Naive thymus-derived CD4-positive, alpha-beta T cell (primary cell): ENCODE data around the gene PITX3. TPM values are rescaled to one million over a fixed set of nuclear protein-coding genes. Genes with fewer than 3 reads are reported as not detected.

ENCODE experiments used
- ATAC-seq: fragments of 150-1000 bp; cut with Tn5 transposase; 2 replicates; pipeline ENCODE4 v1.10.0; 2021; ENCODE audit warnings: mild to moderate bottlenecking, moderate library complexity
- CTCF ChIA-PET: fragments of 350-600 bp; sonication (Branson Sonifier 250); formaldehyde crosslinking; loops from one replicate; lab custom pipeline; 2021; ENCODE audit warnings: antibody characterized with exemption; lab: Charles Lee
- POLR2A ChIA-PET: fragments of 350-600 bp; sonication (Branson Sonifier 250); formaldehyde crosslinking; loops from one replicate; lab custom pipeline; 2021; ENCODE audit warnings: antibody characterized with exemption, inconsistent platforms; lab: Charles Lee
- DNase-seq, 9 donors: peaks; one replicate each; pipeline versions ENCODE4 v3.0.0 to v3.0.0-alpha.2; 2020 to 2022; ENCODE audit warnings: mixed read lengths in 1 of 9
- H3K27ac ChIP-seq: one replicate; pipeline ENCODE4 v1.7.0; 2013; ENCODE audit warnings: mild to moderate bottlenecking, low read depth, low read length, moderate library complexity
- H3K27me3 ChIP-seq, 2 donors: one replicate each; pipeline ENCODE4 v1.7.0; 2013; ENCODE audit warnings: low read length in 2 of 2, mild to moderate bottlenecking in 2 of 2, moderate library complexity in 2 of 2; ENCODE audit not compliant: control insufficient read depth in 2 of 2, insufficient read depth in 2 of 2
- H3K36me3 ChIP-seq, 3 experiments: 1 replicate in 2 of 3; 2 replicates in 1 of 3; pipeline ENCODE4 v1.7.0; 2013; ENCODE audit warnings: low read length in 3 of 3, mild to moderate bottlenecking in 3 of 3, moderate library complexity in 1 of 3; ENCODE audit not compliant: insufficient read depth in 3 of 3, control insufficient read depth in 2 of 3
- H3K4me1 ChIP-seq, 2 donors: one replicate each; pipeline ENCODE4 v1.7.0; 2013; ENCODE audit warnings: low read length in 2 of 2, mild to moderate bottlenecking in 2 of 2, moderate library complexity in 1 of 2; ENCODE audit not compliant: control insufficient read depth in 2 of 2, insufficient read depth in 2 of 2
- H3K4me3 ChIP-seq: 2 replicates; pipeline ENCODE4 v1.7.0; 2013; ENCODE audit warnings: mild to moderate bottlenecking, low read length
- H3K9me3 ChIP-seq, 3 experiments: 1 replicate in 2 of 3; 2 replicates in 1 of 3; pipeline ENCODE4 v1.7.0; 2013; ENCODE audit warnings: low read length in 3 of 3; ENCODE audit not compliant: control insufficient read depth in 2 of 3
- H3K27ac Mint-ChIP-seq, 9 donors: one replicate each; pipeline ENCODE4 v1.8.0; 2020 to 2022; ENCODE audit warnings: mixed read lengths in 9 of 9, mild to moderate bottlenecking in 8 of 9, moderate library complexity in 5 of 9, inconsistent platforms in 2 of 9
- H3K27me3 Mint-ChIP-seq, 5 donors: one replicate each; pipeline ENCODE4 v1.8.0; 2021 to 2022; ENCODE audit warnings: mixed read lengths in 5 of 5, mild to moderate bottlenecking in 1 of 5
- H3K36me3 Mint-ChIP-seq, 5 donors: one replicate each; pipeline ENCODE4 v1.8.0; 2020 to 2022; ENCODE audit warnings: mixed read lengths in 5 of 5, mild to moderate bottlenecking in 3 of 5, inconsistent platforms in 1 of 5
- H3K4me1 Mint-ChIP-seq, 7 donors: one replicate each; pipeline ENCODE4 v1.8.0; 2020 to 2022; ENCODE audit warnings: mixed read lengths in 7 of 7, mild to moderate bottlenecking in 3 of 7, inconsistent platforms in 1 of 7
- H3K4me3 Mint-ChIP-seq, 10 donors: one replicate each; pipeline ENCODE4 v1.8.0; 2020 to 2022; ENCODE audit warnings: mild to moderate bottlenecking in 10 of 10, mixed read lengths in 10 of 10, moderate library complexity in 6 of 10, inconsistent platforms in 2 of 10
- H3K9me3 Mint-ChIP-seq, 11 donors: one replicate each; pipeline ENCODE4 v1.8.0; 2020 to 2022; ENCODE audit warnings: mixed read lengths in 11 of 11, mild to moderate bottlenecking in 4 of 11, inconsistent platforms in 1 of 11, moderate library complexity in 1 of 11
- intact Hi-C, 2 donors: fragments of 100-400 bp; cut with micrococcal nuclease; formaldehyde crosslinking; loops; one replicate each; pipeline ENCODE4 v1.15.1; 2023
- polyA plus RNA-seq, 2 donors: library from polyadenylated mRNA; unstranded; fragments of 300-500 nt; fragmentation: Illumina TruSeq; gene quantifications; one replicate each; pipeline ENCODE4 v1.2.3, GENCODE V29; 2021
- total RNA-seq, 6 experiments: library from RNA in 5 of 6; stranded (reverse) in 5 of 6; gene quantifications; 1 replicate in 5 of 6; 2 replicates in 1 of 6; pipeline ENCODE4 v1.2.3 and lab custom pipeline; 2021 to 2026

PITX3 gene
- total and polyA plus RNA-seq, 7 experiments from 2014 or later = not detected

- Mint-ChIP-seq H3K9me3 (no peaks in the 10 kb centered on the region), H3K4me3 (no peak overlapping the region), H3K36me3 (peaks cover 0 to 33% (median 13%) of the 10 kb centered on the region in 5 donors), H3K27me3 (no peaks in the 10 kb centered on the region), H3K27ac (peak overlapping the region in 2 of 9 donors; percentile 1 to 32), H3K4me1 (peaks cover 25 to 82% (median 70%) of the 10 kb centered on the region in 7 donors)
- Histone ChIP-seq H3K9me3 (no peaks in the 10 kb centered on the region), H3K27me3 (no peaks in the 10 kb centered on the region), H3K4me1 (peaks cover 0 to 4% of the 10 kb centered on the region in 2 donors), H3K36me3 (peaks cover 0 to 28% (median 6%) of the 10 kb centered on the region in 3 experiments), H3K4me3 (no peak overlapping the region), H3K27ac (no peak overlapping the region)
- ChIA-PET CTCF (interaction anchor here (0.6 to 0.9 kb wide), 4 partner anchors 24 to 89 kb away, joined by 3 read pairs; no protein-coding TSS in a partner anchor), POLR2A (no interaction called here)
- ATAC-seq = no peak
- intact Hi-C loops = no loop called here
- DNase-seq = no peak
Observed at GRCh38 chr10:102266670-102267069, 25.4 kb upstream of the PITX3 start.

GRCh38 chr10:102264371-102264770 lies 23.1 kb upstream of the PITX3 start:
- CTCF ChIA-PET = interaction anchor here (0.6 to 0.8 kb wide), 2 partner anchors 38 to 1060 kb away, joined by 3 read pairs; no protein-coding TSS in a partner anchor

DNA sequence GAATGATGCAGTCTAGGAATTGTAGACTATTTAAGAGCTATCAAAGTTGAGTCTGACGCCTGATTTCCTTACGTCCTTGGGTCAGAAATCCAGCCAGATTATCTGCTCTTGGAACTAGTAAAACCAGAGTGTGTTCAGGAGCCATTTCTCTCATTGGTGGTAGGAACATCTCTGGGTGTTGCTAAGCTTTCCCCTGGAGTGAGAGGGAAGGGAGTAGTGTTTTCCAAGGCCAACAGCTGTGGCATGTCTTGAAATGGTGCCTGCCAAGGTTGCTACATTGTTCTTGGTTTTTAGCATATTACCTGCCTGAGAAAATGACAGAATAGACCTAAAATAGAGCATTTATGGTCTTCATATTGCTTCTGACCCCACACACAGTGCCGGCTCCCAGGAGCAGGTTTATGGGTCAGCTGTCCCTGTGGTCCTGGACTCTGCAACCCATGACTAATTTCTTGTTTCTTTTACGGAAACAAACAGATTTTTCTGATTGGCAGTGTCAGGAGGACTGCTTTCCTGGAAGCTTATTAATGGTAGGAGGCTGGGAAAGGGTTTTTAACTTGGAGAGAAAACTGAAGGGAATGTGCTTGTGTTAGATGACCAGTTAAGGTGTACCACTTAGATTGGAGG lies 21.5 kb upstream of the PITX3 start:
- H3K4me3 Mint-ChIP-seq = no peak overlapping the region
- H3K36me3 ChIP-seq = peaks cover 4 to 49% (median 20%) of the 10 kb centered on the region in 3 experiments
- H3K27ac ChIP-seq = no peak overlapping the region
- H3K27me3 ChIP-seq = no peaks in the 10 kb centered on the region
- intact Hi-C loops = no loop called here
- H3K27ac Mint-ChIP-seq = peak overlapping the region in 1 of 9 donors; percentile 46
- H3K4me3 ChIP-seq = no peak overlapping the region
- peaks cover 0 to 4% of the 10 kb centered on the region in 2 donors for H3K4me1 ChIP-seq
- POLR2A ChIA-PET = interaction anchor here (1.0 kb wide), 1 partner anchor 22 kb away, joined by 3 read pairs; no protein-coding TSS in a partner anchor
- H3K36me3 Mint-ChIP-seq = peaks cover 8 to 48% (median 27%) of the 10 kb centered on the region in 5 donors
- CTCF ChIA-PET = interaction anchor here (0.7 kb wide), 1 partner anchor 89 kb away, joined by 4 read pairs; no protein-coding TSS in a partner anchor
- peaks cover 15 to 61% (median 52%) of the 10 kb centered on the region in 7 donors for H3K4me1 Mint-ChIP-seq
- ATAC-seq (no peak), DNase-seq (no peak)
- H3K9me3 Mint-ChIP-seq = no peaks in the 10 kb centered on the region
- no peaks in the 10 kb centered on the region for H3K9me3 ChIP-seq
- H3K27me3 Mint-ChIP-seq = no peaks in the 10 kb centered on the region

More at GRCh38 chr10:102264371-102264770, 23.1 kb upstream of the PITX3 start:
- Histone ChIP-seq H3K4me3 (no peak overlapping the region), H3K27me3 (no peaks in the 10 kb centered on the region), H3K9me3 (no peaks in the 10 kb centered on the region), H3K4me1 (peaks cover 0 to 4% of the 10 kb centered on the region in 2 donors), H3K36me3 (peaks cover 4 to 49% (median 14%) of the 10 kb centered on the region in 3 experiments), H3K27ac (no peak overlapping the region)
- peaks cover 25 to 75% (median 59%) of the 10 kb centered on the region in 7 donors for H3K4me1 Mint-ChIP-seq
- H3K9me3 Mint-ChIP-seq = no peaks in the 10 kb centered on the region
- DNase-seq (no peak), ATAC-seq (no peak)
- POLR2A ChIA-PET = no interaction called here
- H3K27me3 Mint-ChIP-seq = no peaks in the 10 kb centered on the region
- intact Hi-C loops = no loop called here
- H3K27ac Mint-ChIP-seq = no peak overlapping the region
- H3K4me3 Mint-ChIP-seq = peak overlapping the region in 1 of 10 donors; percentile 9
- peaks cover 7 to 48% (median 25%) of the 10 kb centered on the region in 5 donors for H3K36me3 Mint-ChIP-seq

DNA sequence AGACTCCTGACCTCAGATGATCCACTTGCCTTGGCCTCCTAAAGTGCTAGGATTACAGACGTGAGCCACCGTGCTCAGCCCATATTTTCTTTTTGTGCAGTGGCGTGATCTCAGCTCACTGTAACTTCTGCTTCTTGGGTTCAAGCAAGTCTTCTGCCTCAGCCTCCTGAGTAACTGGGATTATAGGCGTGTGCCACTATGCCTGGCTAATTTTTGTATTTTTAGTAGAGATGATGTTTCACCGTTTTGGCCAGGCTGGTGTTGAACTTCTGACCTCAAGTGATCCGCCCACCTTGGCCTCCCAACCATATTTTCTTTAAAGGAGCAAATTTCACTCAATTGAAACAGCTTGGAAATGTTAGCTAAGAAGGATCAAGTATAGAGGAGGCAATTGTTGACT lies 20.5 kb upstream of the PITX3 start:
- no peak overlapping the region for H3K27ac ChIP-seq
- no peaks in the 10 kb centered on the region for H3K27me3 ChIP-seq
- no peak for ATAC-seq
- H3K9me3 ChIP-seq = no peaks in the 10 kb centered on the region
- Mint-ChIP-seq H3K36me3 (peaks cover 8 to 48% (median 27%) of the 10 kb centered on the region in 5 donors), H3K9me3 (no peaks in the 10 kb centered on the region), H3K4me3 (no peak overlapping the region), H3K4me1 (peaks cover 13 to 57% (median 41%) of the 10 kb centered on the region in 7 donors), H3K27ac (no peak overlapping the region), H3K27me3 (no peaks in the 10 kb centered on the region)
- no peak for DNase-seq
- ChIA-PET POLR2A (no interaction called here), CTCF (interaction anchor here (1.3 kb wide), 1 partner anchor 32 kb away, joined by 3 read pairs; no protein-coding TSS in a partner anchor)
- intact Hi-C loops = no loop called here
- peaks cover 0 to 4% of the 10 kb centered on the region in 2 donors for H3K4me1 ChIP-seq
- H3K36me3 ChIP-seq = peaks cover 4 to 49% (median 20%) of the 10 kb centered on the region in 3 experiments
- no peak overlapping the region for H3K4me3 ChIP-seq

- Mint-ChIP-seq H3K27ac (peak overlapping the region in 1 of 9 donors; percentile 12), H3K4me3 (no peak overlapping the region), H3K36me3 (peaks cover 8 to 49% (median 29%) of the 10 kb centered on the region in 5 donors), H3K9me3 (no peaks in the 10 kb centered on the region), H3K27me3 (no peaks in the 10 kb centered on the region), H3K4me1 (peaks cover 13 to 52% (median 38%) of the 10 kb centered on the region in 7 donors)
- POLR2A ChIA-PET = interaction anchor here (0.7 kb wide), 1 partner anchor 84 kb away, joined by 3 read pairs; no protein-coding TSS in a partner anchor
- Histone ChIP-seq H3K27ac (no peak overlapping the region), H3K4me1 (peaks cover 0 to 4% of the 10 kb centered on the region in 2 donors), H3K36me3 (peaks cover 4 to 49% (median 20%) of the 10 kb centered on the region in 3 experiments), H3K9me3 (no peaks in the 10 kb centered on the region), H3K4me3 (no peak overlapping the region), H3K27me3 (no peaks in the 10 kb centered on the region)
- intact Hi-C loops = no loop called here
- DNase-seq = no peak
- CTCF ChIA-PET = interaction anchor here (1.3 kb wide), 1 partner anchor 31 kb away, joined by 3 read pairs; no protein-coding TSS in a partner anchor
- no peak for ATAC-seq
Observed at GRCh38 chr10:102261196-102261595, 19.9 kb upstream of the PITX3 start.

DNA sequence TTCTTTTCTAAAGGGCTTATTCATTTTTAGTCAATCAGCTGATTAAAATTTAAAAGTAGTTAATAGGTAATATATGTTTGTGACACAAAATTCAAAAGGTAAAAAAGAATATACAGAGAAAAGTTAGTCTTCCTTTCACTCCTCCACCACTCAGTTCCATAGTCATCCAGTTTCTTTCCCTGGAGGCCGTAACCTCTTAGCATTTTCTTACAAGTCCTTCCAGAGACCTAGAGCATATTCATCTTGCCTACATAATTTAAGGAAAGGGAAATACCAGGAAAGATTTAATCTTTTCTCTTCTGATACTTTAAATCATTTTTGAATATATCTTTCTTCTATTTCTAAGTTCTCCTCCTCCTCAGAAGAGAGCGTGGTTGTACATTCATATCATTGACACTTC lies 14.1 kb upstream of the PITX3 start:
- Mint-ChIP-seq H3K4me3 (no peak overlapping the region), H3K27ac (no peak overlapping the region), H3K27me3 (no peaks in the 10 kb centered on the region), H3K36me3 (peaks cover 8 to 32% (median 20%) of the 10 kb centered on the region in 5 donors), H3K4me1 (peaks cover 3 to 41% (median 27%) of the 10 kb centered on the region in 7 donors), H3K9me3 (no peaks in the 10 kb centered on the region)
- intact Hi-C loops = no loop called here
- ChIA-PET POLR2A (interaction anchor here (1.3 kb wide), 1 partner anchor 17 kb away, joined by 4 read pairs; no protein-coding TSS in a partner anchor), CTCF (no interaction called here)
- no peaks in the 10 kb centered on the region for H3K9me3 ChIP-seq
- H3K4me1 ChIP-seq = no peaks in the 10 kb centered on the region
- H3K27ac ChIP-seq = no peak overlapping the region
- H3K4me3 ChIP-seq = no peak overlapping the region
- H3K36me3 ChIP-seq = peaks cover 4 to 8% (median 8%) of the 10 kb centered on the region in 3 experiments
- H3K27me3 ChIP-seq = no peaks in the 10 kb centered on the region
- DNase-seq (no peak), ATAC-seq (no peak)
